Globus pallidus (tissue), 1 donor: ENCODE measurements around the gene NUDT17.
"Not testable (repeated sequence)": the region's sequence is repeated elsewhere in the genome, so short reads cannot be mapped to it uniquely, and the experiment has no call there.

Source experiments
- DNase-seq: peaks from one replicate; pipeline ENCODE4 v3.0.0-alpha.2; 2015; ENCODE audit warnings: low spot score

The NUDT17 gene

GRCh38 chr1:145845514-145846161 is at the start of gene NUDT17:
NUDT17 (plus strand) TSS chr1:145845630; CDS start chr1:145845641, 11 bp downstream.
- DNase-seq: peak; percentile 64

GRCh38 chr1:145796753-145797152 is 48.7 kb upstream of the NUDT17 start:
- DNase-seq: no peak

- DNase-seq: no peak
Observed at GRCh38 chr1:145799806-145800205, 45.6 kb upstream of the NUDT17 start.

- DNase-seq: no peak
Observed at GRCh38 chr1:145804235-145805045, 41.0 kb upstream of the NUDT17 start.

GRCh38 chr1:145805057-145805456 is 40.4 kb upstream of the NUDT17 start:
- no peak for DNase-seq

GRCh38 chr1:145806408-145806807 is 39.0 kb upstream of the NUDT17 start:
- DNase-seq: no peak

GRCh38 chr1:145806844-145807243 is 38.6 kb upstream of the NUDT17 start:
- DNase-seq: no peak

GRCh38 chr1:145812977-145813810 is 32.2 kb upstream of the NUDT17 start:
- DNase-seq: not testable (repeated sequence)

GRCh38 chr1:145818095-145818494 is 27.3 kb upstream of the NUDT17 start:
- DNase-seq: not testable (repeated sequence)

GRCh38 chr1:145822779-145823331 is 22.6 kb upstream of the NUDT17 start:
- not testable (repeated sequence) for DNase-seq

GRCh38 chr1:145823565-145824498 is 21.6 kb upstream of the NUDT17 start, which contains the start of the genes POLR3C and RNF115:
POLR3C (plus strand) TSS chr1:145824200; CDS start chr1:145825777, 1,577 bp downstream.
RNF115 (minus strand) TSS chr1:145824095; CDS start chr1:145823873, 222 bp downstream.
- DNase-seq: peak; percentile 90

GRCh38 chr1:145824499-145824842 is 21.0 kb upstream of the NUDT17 start:
- no peak for DNase-seq

- DNase-seq: no peak
Observed at GRCh38 chr1:145826030-145826429, 19.4 kb upstream of the NUDT17 start.

- DNase-seq: no peak
Observed at GRCh38 chr1:145827966-145828365, 17.5 kb upstream of the NUDT17 start.

- DNase-seq: no peak
Observed at GRCh38 chr1:145828367-145829026, 16.9 kb upstream of the NUDT17 start.

GRCh38 chr1:145830810-145831209 is 14.6 kb upstream of the NUDT17 start:
- not testable (repeated sequence) for DNase-seq

GRCh38 chr1:145837656-145838055 is 7.8 kb upstream of the NUDT17 start:
- no peak for DNase-seq

GRCh38 chr1:145843031-145843430 is 2.4 kb upstream of the NUDT17 start:
- DNase-seq: no peak

GRCh38 chr1:145845144-145845513 is 301 bp upstream of the NUDT17 start:
- peak; percentile 26 for DNase-seq

GRCh38 chr1:145846201-145846612 is 777 bp downstream of the NUDT17 start:
- no peak for DNase-seq
